ENCODE data around the gene SLC9A3. TPM values are rescaled to one million over a fixed set of nuclear protein-coding genes. Genes with fewer than 3 reads are reported as not detected.

SLC9A3 gene
- total RNA-seq, 1 experiment from 2014 or later = 0.85 TPM

DNA sequence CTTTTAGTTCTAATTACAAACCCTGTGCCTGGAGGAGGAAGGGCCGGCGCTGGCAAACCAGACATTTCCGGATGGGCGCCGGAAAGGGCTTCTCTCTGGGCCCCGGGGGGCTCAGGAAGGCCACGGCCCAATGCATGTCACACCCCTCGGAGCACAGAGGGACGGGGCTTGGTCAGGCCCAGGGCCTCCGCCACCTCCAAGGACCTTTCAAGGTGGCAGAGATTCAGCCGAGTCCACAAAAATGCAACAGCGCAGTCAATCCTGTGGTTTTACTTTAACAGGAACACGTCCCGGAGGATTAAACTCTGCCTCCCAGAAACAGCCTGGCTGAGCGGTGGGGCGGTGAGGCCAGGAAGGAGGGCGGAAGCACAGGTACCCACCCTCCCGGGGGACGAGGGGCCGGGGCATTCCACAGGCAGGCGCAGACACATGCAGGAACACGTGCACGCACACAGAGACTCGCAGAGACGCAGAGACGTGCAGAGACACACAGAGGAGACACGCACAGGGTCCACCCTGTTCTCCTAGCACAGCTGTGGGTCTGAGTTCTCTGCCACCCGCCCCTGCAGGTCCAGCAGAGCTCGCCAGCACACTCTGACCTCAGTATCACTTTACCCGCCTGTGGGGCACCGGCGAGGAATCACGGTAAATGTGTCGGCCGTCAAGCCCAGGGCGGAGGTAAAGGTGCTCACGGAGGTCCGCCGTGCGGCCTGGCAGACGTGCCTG is 23.0 kb downstream of the SLC9A3 start:
- Mint-ChIP-seq H3K4me1 (peaks cover under 1 to 6% of the 10 kb centered on the region in 2 experiments; a peak in 2 of 4 replicates), H3K4me3 (no peak overlapping the region), H3K27me3 (ENCODE audit: low read depth) (peaks cover 57% of the 10 kb centered on the region), H3K9me3 (no peaks in the 10 kb centered on the region; a peak in 1 of 5 replicates), H3K36me3 (ENCODE audit: insufficient read depth in 1 of 3, low read depth in 3 of 3) (no peaks in the 10 kb centered on the region), H3K27ac (no peak overlapping the region)
- H3K23ac ChIP-seq (ENCODE audit: insufficient read length, low read depth, low read length) = no peak overlapping the region
- no peak overlapping the region for H4K5ac ChIP-seq (ENCODE audit: insufficient read length, low read depth, low read length)
- TF ChIP-seq CTCF (conservative IDR thresholded peaks at IDR 0.05) = no peak
- H2BK20ac ChIP-seq (ENCODE audit: low read depth, low read length, poor library complexity, severe bottlenecking) = no peak overlapping the region
- no peaks in the 10 kb centered on the region for H3K9me3 ChIP-seq (ENCODE audit: control insufficient read depth, low read depth, low read length)
- no peak overlapping the region for H3T11ph ChIP-seq (ENCODE audit: low read length)
- H3K79me2 ChIP-seq (ENCODE audit: insufficient read depth, low read length) = no peaks in the 10 kb centered on the region
- H2BK15ac ChIP-seq (ENCODE audit: low read depth, low read length) = no peak overlapping the region
- no peak overlapping the region for H2AFZ ChIP-seq (ENCODE audit: low read length)
- no CpG with 5 or more reads among the region's 41 CpGs for WGBS (ENCODE audit: extremely low coverage, insufficient read length, low lambda C conversion rate)
- no peak overlapping the region for H3K9ac ChIP-seq (ENCODE audit: extremely low read depth, insufficient read length, low read length)
- H3K14ac ChIP-seq (ENCODE audit: insufficient read depth, low read length) = no peak overlapping the region
- no peak for DNase-seq
- no peak overlapping the region for H4K91ac ChIP-seq (ENCODE audit: insufficient read length, low read depth, low read length)
- no peak overlapping the region for H2BK120ac ChIP-seq (ENCODE audit: low read depth, low read length, poor library complexity, severe bottlenecking)
- H3K56ac ChIP-seq (ENCODE audit: insufficient read length, low read depth, low read length) = no peak overlapping the region
- H2BK5ac ChIP-seq (ENCODE audit: insufficient read length, low read length) = no peak overlapping the region
- no peak overlapping the region for H3K4ac ChIP-seq (ENCODE audit: low read depth, low read length)
- H4K20me1 ChIP-seq (ENCODE audit: control insufficient read depth, insufficient read depth, insufficient read length) = no peaks in the 10 kb centered on the region
- no peak overlapping the region for H2BK12ac ChIP-seq (ENCODE audit: insufficient read length, low read depth, low read length)
- no peak overlapping the region for H3K27ac ChIP-seq (ENCODE audit: insufficient read length, low read depth, low read length)
- H4K8ac ChIP-seq (replicated peaks; ENCODE audit: insufficient read length, low read depth, low read length) = no peak overlapping the region
- H3K27me3 ChIP-seq (ENCODE audit: insufficient read depth, low read length) = peaks cover 9% of the 10 kb centered on the region; the same call in 1 of the 2 replicates
- H3K79me1 ChIP-seq (ENCODE audit: insufficient read depth, low read depth, low read length, poor library complexity, severe bottlenecking) = no peaks in the 10 kb centered on the region
- no peaks in the 10 kb centered on the region for H3K23me2 ChIP-seq (ENCODE audit: insufficient read length, low read depth, low read length, poor library complexity, severe bottlenecking)
- H2AK5ac ChIP-seq (ENCODE audit: insufficient read length, low read length) = no peak overlapping the region
- H3K4me2 ChIP-seq (ENCODE audit: insufficient read depth, insufficient read length, low read length) = no peak overlapping the region
- no peaks in the 10 kb centered on the region for H3K4me1 ChIP-seq (ENCODE audit: insufficient read depth, low read length)
- no peak overlapping the region for H3K18ac ChIP-seq (ENCODE audit: insufficient read length, low read depth, low read length)

All from H9 (cell line).